Right atrium auricular region (tissue), 2 donors: ENCODE data around the gene DTHD1. TPM values are rescaled to one million over a fixed set of nuclear protein-coding genes. Genes with fewer than 3 reads are reported as not detected.

ENCODE experiments used
- DNase-seq: peaks from one replicate; pipeline ENCODE4 v3.0.0-alpha.2; 2019; ENCODE audit warnings: low spot score
- H3K27ac ChIP-seq, 2 donors: fragments of 200-600 bp; sonication (generic); 1 replicate in 1 of 2; 2 replicates in 1 of 2; pipeline ENCODE4 v1.5.1; 2016 to 2019
- H3K27me3 ChIP-seq, 2 donors: fragments of 200-600 bp; sonication (generic); one replicate each; pipeline versions ENCODE4 v1.5.1 to v1.6.0; 2017 to 2019
- H3K36me3 ChIP-seq: fragments of 200-600 bp; sonication (generic); one replicate; pipeline ENCODE4 v1.5.1; 2016
- H3K4me1 ChIP-seq, 2 donors: fragments of 200-600 bp; sonication (generic); one replicate each; pipeline versions ENCODE4 v1.5.1 to v1.6.0; 2017 to 2019
- H3K4me3 ChIP-seq, 2 donors: fragments of 200-600 bp; sonication (generic); 1 replicate in 1 of 2; 2 replicates in 1 of 2; pipeline ENCODE4 v1.5.1; 2017 to 2019; ENCODE audit warnings: mild to moderate bottlenecking in 1 of 2, moderate library complexity in 1 of 2
- H3K9me3 ChIP-seq, 2 donors: fragments of 200-600 bp; sonication (generic); one replicate each; pipeline ENCODE4 v1.5.1; 2019
- total RNA-seq, 2 donors: library from RNA; depleted of rRNA; stranded (reverse); fragments of >200 nt; gene quantifications; one replicate each; pipeline ENCODE4 v1.1.0, GENCODE V29; 2016
- TF ChIP-seq, protein P1 (sequence below), 2 donors: fragments of 200-600 bp; sonication (generic); IDR thresholded peaks; one replicate each; pipeline ENCODE4 v1.5.1; 2019; ENCODE audit warnings: antibody characterized with exemption in 2 of 2

Gene DTHD1
- total RNA-seq, 2 donors from 2014 or later = 0.16 TPM; not detected in 1

DNA sequence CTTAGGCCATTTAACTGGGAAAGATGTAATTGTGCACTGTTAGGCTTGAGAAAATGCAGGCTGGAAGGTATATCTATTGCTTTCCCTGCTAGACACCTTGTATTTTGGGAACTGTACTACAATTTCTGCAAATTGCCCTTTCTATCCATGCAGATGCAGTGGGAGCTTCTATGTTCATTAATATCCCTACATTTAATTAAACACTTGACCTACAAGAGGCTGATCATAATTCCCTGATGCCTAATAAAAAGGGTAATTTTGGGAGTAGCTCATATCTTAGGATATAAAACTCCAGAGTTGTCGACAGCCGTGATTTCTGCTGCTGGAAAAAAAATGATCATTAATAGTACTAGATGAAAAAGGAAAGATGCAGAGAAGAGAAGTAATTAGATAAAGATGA lies 19.7 kb downstream of the DTHD1 start:
- Histone ChIP-seq H3K9me3 (no peaks in the 10 kb centered on the region), H3K4me1 (no peaks in the 10 kb centered on the region), H3K27me3 (no peaks in the 10 kb centered on the region), H3K27ac (no peak overlapping the region), H3K4me3 (no peak overlapping the region), H3K36me3 (no peaks in the 10 kb centered on the region)
- TF ChIP-seq, protein P1, sequence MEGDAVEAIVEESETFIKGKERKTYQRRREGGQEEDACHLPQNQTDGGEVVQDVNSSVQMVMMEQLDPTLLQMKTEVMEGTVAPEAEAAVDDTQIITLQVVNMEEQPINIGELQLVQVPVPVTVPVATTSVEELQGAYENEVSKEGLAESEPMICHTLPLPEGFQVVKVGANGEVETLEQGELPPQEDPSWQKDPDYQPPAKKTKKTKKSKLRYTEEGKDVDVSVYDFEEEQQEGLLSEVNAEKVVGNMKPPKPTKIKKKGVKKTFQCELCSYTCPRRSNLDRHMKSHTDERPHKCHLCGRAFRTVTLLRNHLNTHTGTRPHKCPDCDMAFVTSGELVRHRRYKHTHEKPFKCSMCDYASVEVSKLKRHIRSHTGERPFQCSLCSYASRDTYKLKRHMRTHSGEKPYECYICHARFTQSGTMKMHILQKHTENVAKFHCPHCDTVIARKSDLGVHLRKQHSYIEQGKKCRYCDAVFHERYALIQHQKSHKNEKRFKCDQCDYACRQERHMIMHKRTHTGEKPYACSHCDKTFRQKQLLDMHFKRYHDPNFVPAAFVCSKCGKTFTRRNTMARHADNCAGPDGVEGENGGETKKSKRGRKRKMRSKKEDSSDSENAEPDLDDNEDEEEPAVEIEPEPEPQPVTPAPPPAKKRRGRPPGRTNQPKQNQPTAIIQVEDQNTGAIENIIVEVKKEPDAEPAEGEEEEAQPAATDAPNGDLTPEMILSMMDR (IDR thresholded peaks at IDR 0.05) = no peak
- DNase-seq = no peak

DNA sequence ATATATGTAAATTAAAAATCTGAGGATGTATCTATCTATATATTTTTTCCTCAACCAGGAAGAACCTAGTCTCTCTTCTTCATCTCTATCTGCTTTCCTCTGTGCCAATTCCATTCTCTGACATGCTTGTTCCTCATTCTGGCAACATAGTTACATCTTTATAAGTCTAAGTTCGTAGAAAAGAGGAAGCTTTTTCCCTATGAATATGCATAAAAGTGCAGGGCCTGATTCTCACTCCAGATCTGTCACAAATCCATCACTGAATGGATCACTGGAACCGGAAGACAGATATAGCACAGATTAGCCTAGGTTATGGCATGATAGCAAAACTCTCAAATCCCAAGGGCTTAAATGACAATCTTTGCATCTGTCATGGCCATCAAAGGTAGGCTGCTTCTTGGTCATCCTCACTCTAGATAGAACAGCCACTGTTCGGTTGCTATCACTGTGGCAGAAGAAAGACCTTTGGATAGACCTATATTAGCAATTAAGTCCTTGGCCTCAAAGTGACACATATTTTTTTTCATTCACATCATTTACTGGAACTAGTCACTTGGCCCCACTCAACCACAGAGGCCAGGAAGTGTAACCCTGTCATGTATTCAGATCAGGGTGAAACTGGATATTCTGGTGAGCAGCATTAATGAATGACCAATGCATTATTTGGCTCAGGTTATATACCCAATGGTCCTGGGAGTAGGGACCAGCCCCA lies 22.2 kb downstream of the DTHD1 start:
- Histone ChIP-seq H3K9me3 (no peaks in the 10 kb centered on the region), H3K36me3 (no peaks in the 10 kb centered on the region), H3K4me1 (no peaks in the 10 kb centered on the region), H3K27ac (no peak overlapping the region), H3K27me3 (no peaks in the 10 kb centered on the region), H3K4me3 (no peak overlapping the region)
- DNase-seq = no peak
- TF ChIP-seq, protein P1 (IDR thresholded peaks at IDR 0.05) = no peak

DNA sequence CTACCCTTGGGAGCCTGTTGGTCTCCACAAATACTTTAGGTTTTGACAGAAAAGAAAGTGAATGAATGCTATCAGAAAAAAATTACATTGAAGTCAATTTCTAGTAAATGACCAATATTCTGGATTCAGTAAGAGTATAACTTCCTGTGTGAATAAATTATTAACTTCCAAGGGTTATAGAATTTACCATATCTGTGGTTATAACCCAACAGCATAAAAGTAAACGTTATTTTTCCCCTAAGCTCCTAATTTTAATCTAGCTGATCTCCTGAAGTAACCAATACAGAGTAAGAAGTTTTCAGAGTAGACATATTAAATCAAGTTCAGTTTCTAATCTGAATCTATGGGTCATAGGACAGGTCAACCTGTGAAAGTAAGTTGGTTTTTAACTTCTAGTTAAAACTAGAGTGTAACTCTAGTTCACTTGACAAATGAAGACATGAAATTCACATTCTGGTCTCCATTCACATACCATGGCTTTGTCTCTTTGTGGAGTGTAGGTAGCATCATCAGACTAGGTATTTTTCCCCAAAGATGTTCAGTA lies 22.8 kb downstream of the DTHD1 start:
- TF ChIP-seq, protein P1 (IDR thresholded peaks at IDR 0.05) = no peak
- Histone ChIP-seq H3K36me3 (no peaks in the 10 kb centered on the region), H3K4me1 (no peaks in the 10 kb centered on the region), H3K4me3 (no peak overlapping the region), H3K27ac (no peak overlapping the region), H3K27me3 (no peaks in the 10 kb centered on the region), H3K9me3 (no peaks in the 10 kb centered on the region)
- DNase-seq = no peak

- no peaks in the 10 kb centered on the region for H3K27me3 ChIP-seq
- no peak overlapping the region for H3K27ac ChIP-seq
- H3K9me3 ChIP-seq = no peaks in the 10 kb centered on the region
- no peaks in the 10 kb centered on the region for H3K36me3 ChIP-seq
- DNase-seq = no peak
- TF ChIP-seq, protein P1 (IDR thresholded peaks at IDR 0.05) = no peak
- H3K4me3 ChIP-seq = no peak overlapping the region
- H3K4me1 ChIP-seq = no peaks in the 10 kb centered on the region
Measured at GRCh38 chr4:36308150-36308549, 26.7 kb downstream of the DTHD1 start.

DNA sequence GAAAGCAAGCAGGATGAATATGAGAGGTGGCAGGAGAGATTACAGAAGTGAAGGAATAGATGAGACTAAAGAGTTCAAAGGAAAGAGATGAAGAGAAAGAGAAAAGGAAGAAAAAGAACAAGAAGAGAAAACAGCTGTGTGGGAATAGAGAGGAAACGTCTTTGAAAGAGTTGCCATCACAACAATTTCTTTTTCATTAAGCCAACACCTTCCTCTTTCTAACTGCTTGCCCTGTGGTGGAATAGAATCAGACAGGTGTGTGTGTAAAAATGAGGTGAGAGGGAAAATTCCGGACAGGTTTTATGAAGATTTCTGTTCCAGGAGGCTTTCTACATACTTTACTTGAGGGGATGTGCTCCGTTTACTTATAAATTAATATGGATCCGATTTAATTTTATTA lies 28.8 kb downstream of the DTHD1 start:
- TF ChIP-seq, protein P1 (IDR thresholded peaks at IDR 0.05) = no peak
- H3K27me3 ChIP-seq = no peaks in the 10 kb centered on the region
- H3K36me3 ChIP-seq = no peaks in the 10 kb centered on the region
- no peak overlapping the region for H3K27ac ChIP-seq
- no peaks in the 10 kb centered on the region for H3K4me1 ChIP-seq
- no peaks in the 10 kb centered on the region for H3K9me3 ChIP-seq
- no peak overlapping the region for H3K4me3 ChIP-seq
- DNase-seq = no peak

DNA sequence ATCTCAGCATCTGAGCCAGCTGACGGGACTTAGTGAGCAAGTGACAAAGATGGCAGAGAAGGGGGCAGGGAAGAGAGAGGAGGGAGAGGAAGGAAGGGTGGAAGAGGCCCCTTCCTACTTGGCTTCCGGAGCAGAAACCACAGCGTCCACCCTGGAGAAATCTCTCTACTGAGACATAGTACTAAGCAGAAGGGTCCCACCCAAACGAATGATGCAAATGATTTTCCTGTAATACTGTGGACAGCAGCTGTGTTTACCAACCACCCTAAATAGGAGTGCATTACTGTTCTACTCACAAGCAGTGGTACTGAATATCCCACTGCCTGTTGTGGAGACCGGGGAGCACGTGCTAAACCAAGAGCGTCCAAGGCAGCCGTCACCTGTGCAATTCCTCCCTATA lies 29.4 kb downstream of the DTHD1 start:
- no peaks in the 10 kb centered on the region for H3K27me3 ChIP-seq
- H3K4me3 ChIP-seq = no peak overlapping the region
- no peaks in the 10 kb centered on the region for H3K36me3 ChIP-seq
- H3K27ac ChIP-seq = no peak overlapping the region
- no peaks in the 10 kb centered on the region for H3K9me3 ChIP-seq
- H3K4me1 ChIP-seq = no peaks in the 10 kb centered on the region
- TF ChIP-seq, protein P1 (IDR thresholded peaks at IDR 0.05) = no peak
- peak; percentile 60 for DNase-seq
